VCaP (cell line): ENCODE data around the gene RNASE8.

ENCODE experiments used
- H3K27ac ChIP-seq: fragments of 450-650 bp; 2 replicates; pipeline ENCODE4 v1.5.1; 2017
- TF ChIP-seq, protein P1 (sequence below): fragments of 450-650 bp; conservative IDR thresholded peaks from 2 replicates; pipeline ENCODE4 v1.5.1; 2017; ENCODE audit warnings: mild to moderate bottlenecking, moderate library complexity

RNASE8 gene

DNA sequence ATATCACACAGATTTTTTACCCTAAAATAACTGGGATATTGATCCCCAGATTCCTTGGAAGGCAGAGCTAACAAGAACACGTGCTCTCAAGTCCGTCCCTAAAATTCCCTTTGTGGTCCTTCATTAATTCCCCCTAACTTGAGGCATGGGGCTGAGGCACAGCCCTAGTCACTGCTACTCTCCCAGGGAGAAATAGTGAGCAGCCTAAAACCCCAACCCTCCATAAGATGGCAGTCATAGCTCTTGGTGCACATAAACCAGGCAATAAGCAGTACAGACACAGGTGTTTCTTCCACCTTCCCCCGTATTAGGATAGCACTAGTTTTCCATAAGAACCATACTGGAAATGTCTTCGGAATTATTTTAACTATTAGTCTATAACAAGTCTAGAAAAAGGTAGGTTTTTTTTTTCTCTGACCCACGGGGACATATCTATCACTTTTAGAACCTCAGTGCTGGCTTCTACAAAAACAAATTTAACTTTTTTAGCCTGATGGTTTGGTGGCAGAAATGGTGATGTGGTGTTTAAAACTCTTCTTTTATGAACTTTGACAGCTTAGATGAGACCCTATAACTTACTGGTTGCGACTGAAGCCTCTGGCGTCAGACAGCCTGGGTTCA is 9.4 kb downstream of the RNASE8 start:
- no peak overlapping the region for H3K27ac ChIP-seq
- TF ChIP-seq, protein P1, sequence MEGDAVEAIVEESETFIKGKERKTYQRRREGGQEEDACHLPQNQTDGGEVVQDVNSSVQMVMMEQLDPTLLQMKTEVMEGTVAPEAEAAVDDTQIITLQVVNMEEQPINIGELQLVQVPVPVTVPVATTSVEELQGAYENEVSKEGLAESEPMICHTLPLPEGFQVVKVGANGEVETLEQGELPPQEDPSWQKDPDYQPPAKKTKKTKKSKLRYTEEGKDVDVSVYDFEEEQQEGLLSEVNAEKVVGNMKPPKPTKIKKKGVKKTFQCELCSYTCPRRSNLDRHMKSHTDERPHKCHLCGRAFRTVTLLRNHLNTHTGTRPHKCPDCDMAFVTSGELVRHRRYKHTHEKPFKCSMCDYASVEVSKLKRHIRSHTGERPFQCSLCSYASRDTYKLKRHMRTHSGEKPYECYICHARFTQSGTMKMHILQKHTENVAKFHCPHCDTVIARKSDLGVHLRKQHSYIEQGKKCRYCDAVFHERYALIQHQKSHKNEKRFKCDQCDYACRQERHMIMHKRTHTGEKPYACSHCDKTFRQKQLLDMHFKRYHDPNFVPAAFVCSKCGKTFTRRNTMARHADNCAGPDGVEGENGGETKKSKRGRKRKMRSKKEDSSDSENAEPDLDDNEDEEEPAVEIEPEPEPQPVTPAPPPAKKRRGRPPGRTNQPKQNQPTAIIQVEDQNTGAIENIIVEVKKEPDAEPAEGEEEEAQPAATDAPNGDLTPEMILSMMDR, result peak; percentile 76

DNA sequence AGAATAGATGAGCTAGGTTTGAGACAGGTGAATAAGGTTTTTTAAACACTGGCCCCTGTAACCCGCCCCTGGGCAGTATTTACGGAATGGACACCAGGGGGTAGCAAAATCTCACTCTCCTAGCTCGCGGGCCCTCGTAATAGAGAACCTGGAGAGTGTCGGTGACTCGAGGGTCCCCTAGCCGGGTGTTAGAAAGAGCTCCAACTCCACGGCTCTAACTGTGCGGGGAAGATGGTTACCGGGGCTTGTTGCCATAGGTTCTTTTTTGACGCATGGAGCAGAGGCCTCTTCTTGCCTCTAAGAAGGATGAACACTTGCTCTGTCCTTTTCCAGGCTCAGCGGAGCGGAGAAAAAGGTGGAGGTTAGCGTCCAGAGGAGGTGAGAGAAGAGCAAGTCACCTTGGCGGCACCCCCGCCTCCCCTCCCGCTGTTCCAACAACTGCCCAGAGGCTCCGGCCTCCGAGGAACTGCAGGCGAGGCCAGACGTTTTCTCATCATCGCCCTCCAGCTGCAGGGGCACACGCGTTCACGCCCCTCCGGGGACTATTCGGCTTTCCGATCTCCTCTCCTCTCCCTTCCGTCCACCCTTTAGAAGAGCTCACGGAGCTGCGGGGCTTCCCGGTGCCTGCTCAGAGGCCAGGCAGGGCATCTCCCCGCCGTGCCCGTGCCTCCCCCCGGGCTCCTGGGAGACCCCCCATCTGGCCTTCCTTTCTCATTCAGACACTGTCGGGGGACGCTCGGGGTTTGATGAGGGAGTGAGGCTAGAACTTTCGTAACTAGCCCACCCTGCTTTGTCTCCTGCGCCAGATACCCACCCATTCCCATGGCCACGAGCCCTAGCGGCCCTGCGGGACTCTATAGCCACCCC is 11.1 kb downstream of the RNASE8 start:
- TF ChIP-seq, protein P1, result peak; percentile 79
- no peak overlapping the region for H3K27ac ChIP-seq

DNA sequence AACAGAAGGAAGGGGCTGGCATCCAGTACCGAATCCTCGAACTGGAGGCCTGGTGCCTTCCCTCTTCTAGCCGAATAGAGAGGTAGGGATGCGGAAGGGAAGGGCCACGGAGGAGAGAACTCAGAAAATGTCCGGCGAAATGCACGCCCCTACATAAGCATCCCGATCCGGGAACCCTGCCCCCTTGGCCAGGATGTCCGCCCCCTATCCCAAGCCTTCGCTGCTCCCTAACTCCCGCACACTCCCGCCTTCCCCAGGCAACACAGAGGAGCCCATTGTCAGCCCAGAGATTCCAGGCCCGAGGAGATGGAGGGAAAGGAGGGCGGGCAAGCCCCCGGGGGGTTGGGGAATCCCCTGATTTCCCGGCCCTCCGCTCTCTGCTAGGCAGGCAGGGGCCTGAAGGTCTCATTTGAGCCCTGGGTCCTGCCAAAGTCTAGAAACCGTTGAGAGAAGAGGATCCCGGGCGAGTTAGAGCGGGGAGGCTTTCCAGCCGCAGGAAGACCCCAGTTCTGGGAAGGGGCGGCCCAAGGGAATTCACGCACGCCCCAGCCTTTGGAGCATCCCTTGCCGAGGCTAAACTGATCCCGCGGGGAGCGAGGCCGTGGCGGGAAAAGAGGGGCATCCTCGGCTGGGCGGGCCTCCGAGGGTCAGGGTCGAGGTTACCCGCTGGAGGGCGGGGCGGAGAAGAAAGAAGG is 11.9 kb downstream of the RNASE8 start:
- TF ChIP-seq, protein P1, result no peak
- H3K27ac ChIP-seq, result peak overlapping the region; percentile 42; the same call in 1 of the 2 replicates

DNA sequence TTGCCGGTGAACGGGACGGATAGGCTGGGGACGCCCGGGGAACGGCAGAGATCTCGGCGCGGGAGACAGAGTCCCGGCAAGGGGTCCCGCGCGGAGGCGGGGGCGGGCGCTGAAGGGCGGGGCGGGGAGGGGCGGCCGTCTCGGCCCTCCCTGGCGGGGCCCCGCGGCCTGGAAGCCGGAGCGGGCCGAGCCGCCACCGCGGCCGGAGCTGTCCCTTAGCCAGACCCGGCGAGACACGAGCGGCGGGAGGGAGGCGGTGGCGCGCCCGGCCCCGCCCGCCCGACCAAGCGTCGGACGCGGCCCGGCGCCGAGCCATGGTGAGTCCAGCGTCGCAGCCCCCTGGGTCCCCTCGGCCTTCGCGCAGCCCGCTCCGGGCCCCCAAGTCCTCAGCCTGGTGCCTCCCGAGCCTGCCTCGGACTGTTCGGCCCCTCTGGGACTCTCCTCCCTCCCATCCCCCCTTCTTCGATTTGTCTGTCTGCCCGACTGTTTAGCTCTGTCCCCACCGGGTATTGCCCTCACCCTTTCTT is 12.5 kb downstream of the RNASE8 start, which contains the start of gene ARHGEF40:
Gene ARHGEF40 (plus strand): TSS at position 222 of the 527 bp plus-strand sequence. CDS start 93 bp downstream, at position 315.
- TF ChIP-seq, protein P1, result no peak
- peak within 1 kb of the TSS; percentile 42; the same call in 1 of the 2 replicates for H3K27ac ChIP-seq

DNA sequence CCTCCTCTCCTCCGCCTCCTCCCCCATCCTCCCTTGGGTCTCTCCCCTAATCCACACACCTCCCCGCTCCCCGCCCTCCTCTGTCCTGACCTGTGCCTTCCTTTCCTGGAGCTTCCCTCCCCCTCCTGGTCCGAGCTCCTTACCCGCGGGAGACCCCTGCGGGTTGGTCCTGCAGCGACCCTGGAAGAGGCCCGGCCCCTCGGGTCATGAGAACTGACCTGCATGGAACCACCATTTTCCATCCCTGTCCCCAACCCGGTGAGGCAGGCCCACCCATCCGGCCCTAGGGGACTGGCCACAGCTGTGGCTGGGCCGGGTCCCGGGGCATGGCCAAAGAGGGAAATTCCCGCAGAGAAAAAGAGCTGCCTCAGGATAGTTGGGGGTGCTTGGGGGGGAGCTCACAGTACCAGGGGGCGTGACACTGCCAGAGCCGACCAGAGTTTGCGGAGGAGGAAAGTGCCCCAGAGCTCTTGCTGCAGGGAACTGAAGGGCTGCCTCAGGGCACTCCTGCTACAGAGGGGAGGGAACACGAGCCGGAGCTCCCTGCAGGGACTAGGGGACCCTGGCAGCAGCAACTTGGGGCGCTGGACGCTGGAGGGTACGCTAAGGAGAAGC is 13.1 kb downstream of the RNASE8 start:
- H3K27ac ChIP-seq, result peak overlapping the region; percentile 42; the same call in 1 of the 2 replicates
- TF ChIP-seq, protein P1, result no peak

DNA sequence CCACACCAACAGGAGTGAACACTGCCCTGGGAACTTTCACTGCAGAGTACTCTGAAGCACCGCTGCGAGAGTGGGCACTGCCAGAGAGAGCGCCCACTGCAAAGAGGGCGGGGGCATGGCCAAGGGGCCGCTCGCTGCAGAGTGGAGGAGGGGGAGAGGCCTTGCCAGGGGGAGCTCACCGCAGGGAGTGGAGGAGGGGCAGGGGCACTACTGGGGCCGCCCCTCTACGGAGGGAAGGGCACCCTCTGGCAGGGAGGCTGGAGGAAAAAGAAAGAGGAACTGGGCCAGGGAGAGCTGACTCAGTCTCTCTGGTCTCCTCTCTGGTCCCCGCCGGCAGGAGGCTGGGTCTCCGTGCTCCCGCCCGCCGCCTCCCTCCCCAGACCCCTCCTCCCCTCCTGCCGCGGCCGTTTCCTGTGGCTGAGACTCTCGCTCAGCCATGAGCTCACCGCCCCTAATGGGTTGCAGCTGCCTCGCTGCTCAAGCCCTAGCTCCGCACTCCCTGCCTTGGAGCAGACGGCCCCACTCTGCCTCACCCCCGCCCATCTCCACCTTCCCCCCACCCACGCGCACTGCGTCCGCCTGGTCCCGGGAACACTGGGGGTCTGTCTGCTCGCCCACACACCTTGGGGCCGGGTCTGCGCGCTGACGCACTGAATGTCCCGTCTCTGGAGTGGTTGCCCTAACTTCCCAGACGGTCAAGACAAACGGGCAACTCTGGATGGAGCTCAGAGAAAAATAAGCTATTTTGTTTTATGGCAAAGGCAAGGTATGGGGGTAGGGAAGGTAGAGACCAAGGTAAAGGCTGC is 13.8 kb downstream of the RNASE8 start:
- peak overlapping the region; percentile 42; the same call in 1 of the 2 replicates for H3K27ac ChIP-seq
- TF ChIP-seq, protein P1, result no peak
